HepG2 (cell line): ENCODE measurements around the gene JMJD1C. TPM values are rescaled to one million over a fixed set of nuclear protein-coding genes. Genes with fewer than 3 reads are reported as not detected.

Source experiments
- ATAC-seq: fragments of 200-7000 bp; cut with Tn5 transposase; 3 replicates; pipeline ENCODE4 v1.9.1; 2020; ENCODE audit warnings: mild to moderate bottlenecking, moderate library complexity
- BruUV-seq: library from RNA; stranded (reverse); fragments of 400-500 nt; replicated peaks from 2 replicates; lab custom pipeline; 2021; lab: Mats Ljungman, UMichigan
- CTCF ChIA-PET: fragments of 300-600 bp; formaldehyde crosslinking; extraction: SDS; loops from one replicate; lab custom pipeline; 2021; ENCODE audit warnings: low total read pairs, inconsistent platforms, low intra/inter-chr PET ratio; lab: Yijun Ruan, JAX
- POLR2A ChIA-PET: fragments of 350-600 bp; sonication (Branson Sonifier 250); formaldehyde crosslinking; loops from one replicate; lab custom pipeline; 2020; ENCODE audit warnings: antibody characterized with exemption, inconsistent platforms; lab: Yijun Ruan, JAX
- DNase-seq: peaks from one replicate; pipeline ENCODE4 v3.0.0-alpha.2; 2015; ENCODE audit warnings: low spot score
- FAIRE-seq: peaks from 3 replicates; lab custom pipeline; 2011; peaks lifted over from hg19 to GRCh38; lab: Jason Lieb, UNC
- H2AFZ ChIP-seq: one replicate; pipeline ENCODE4 v1.6.1; 2011; ENCODE audit warnings: low read length, inconsistent platforms
- H3K27ac ChIP-seq: fragments of 300-600 bp; 3 replicates; pipeline ENCODE4 v1.8.0; 2011; ENCODE audit warnings: mixed run types, mild to moderate bottlenecking, mixed read lengths, low read length, inconsistent platforms; ENCODE audit not compliant: insufficient read depth; ENCODE audit errors: extremely low read length
- H3K27me3 ChIP-seq, 2 experiments: fragments of 200-600 bp in 1 of 2; 2 replicates in 1 of 2; 3 replicates in 1 of 2; pipeline versions ENCODE4 v1.6.0 to v1.8.0; 2011; ENCODE audit warnings: low read length in 2 of 2, mild to moderate bottlenecking in 2 of 2, moderate library complexity in 2 of 2, inconsistent platforms in 1 of 2; ENCODE audit not compliant: insufficient read depth in 2 of 2, control insufficient read depth in 1 of 2
- H3K36me3 ChIP-seq, 2 experiments: fragments of 200-600 bp in 1 of 2; replicated peaks in 1 of 2; 2 replicates in 1 of 2; 3 replicates in 1 of 2; pipeline versions ENCODE4 v1.5.1 to v1.8.0; 2011; ENCODE audit warnings: low read length in 2 of 2, inconsistent platforms in 1 of 2; ENCODE audit not compliant: insufficient read depth in 2 of 2, control insufficient read depth in 1 of 2
- H3K4me1 ChIP-seq: 2 replicates; pipeline ENCODE4 v1.5.1; 2012; ENCODE audit warnings: low read length, inconsistent platforms; ENCODE audit not compliant: insufficient read depth
- H3K4me2 ChIP-seq: 2 replicates; pipeline ENCODE4 v1.6.0; 2011; ENCODE audit warnings: low read depth, low read length, inconsistent platforms
- H3K4me3 ChIP-seq, 3 experiments: fragments of 200-600 bp in 1 of 3; sonication (generic), shearing (Covaris generic) in 1 of 3; replicated peaks in 1 of 3; 2 replicates each; pipeline ENCODE4 v1.5.1; 2011 to 2016; ENCODE audit warnings: low read length in 3 of 3, inconsistent platforms in 2 of 3, low read depth in 2 of 3, mild to moderate bottlenecking in 2 of 3, control low read depth in 1 of 3, mixed read lengths in 1 of 3; ENCODE audit not compliant: insufficient read depth in 1 of 3
- H3K79me2 ChIP-seq: one replicate; pipeline ENCODE4 v1.6.1; 2011; ENCODE audit warnings: low read length, inconsistent platforms; ENCODE audit not compliant: insufficient read depth
- H3K9ac ChIP-seq: 2 replicates; pipeline ENCODE4 v1.6.0; 2011; ENCODE audit warnings: mild to moderate bottlenecking, low read depth, low read length, inconsistent platforms; ENCODE audit not compliant: insufficient read depth
- H3K9me3 ChIP-seq: 2 replicates; pipeline ENCODE4 v1.5.1; 2012; ENCODE audit warnings: mild to moderate bottlenecking, low read length
- H4K20me1 ChIP-seq: 2 replicates; pipeline ENCODE4 v1.6.0; 2011; ENCODE audit warnings: inconsistent platforms, mild to moderate bottlenecking, low read length, moderate library complexity; ENCODE audit not compliant: insufficient read depth
- CAMTA2 ChIP-seq: sonication (generic); formaldehyde crosslinking; IDR thresholded peaks from 2 replicates; pipeline ENCODE4 v1.4.0; 2020; ENCODE audit warnings: mild to moderate bottlenecking, missing genetic modification reagents, borderline replicate concordance
- CEBPB ChIP-seq: IDR thresholded peaks from 2 replicates; pipeline ENCODE4 v1.6.1; 2011; ENCODE audit warnings: low read depth, low read length, improper control_type of control experiment, borderline replicate concordance
- FLYWCH1 ChIP-seq: sonication (generic); formaldehyde crosslinking; IDR thresholded peaks from 2 replicates; pipeline ENCODE4 v1.8.1; 2023; ENCODE audit warnings: mild to moderate bottlenecking, missing genetic modification reagents
- MAFF ChIP-seq: IDR thresholded peaks from 2 replicates; pipeline ENCODE4 v1.6.1; 2011; ENCODE audit warnings: low read depth, low read length, improper control_type of control experiment
- MAFK ChIP-seq, 2 experiments: IDR thresholded peaks in 1 of 2; conservative IDR thresholded peaks in 1 of 2; 2 replicates each; pipeline ENCODE4 v1.6.1; 2011; ENCODE audit warnings: improper control_type of control experiment in 2 of 2, low read length in 2 of 2
- PHB2 ChIP-seq: fragments of 450-650 bp; IDR thresholded peaks from 2 replicates; pipeline ENCODE4 v1.6.1; 2018; ENCODE audit not compliant: partially characterized antibody
- ZNF629 ChIP-seq: sonication (generic); formaldehyde crosslinking; conservative IDR thresholded peaks from 2 replicates; pipeline ENCODE4 v1.5.0; 2020; ENCODE audit warnings: missing genetic modification reagents
- WGBS: methylation state at CpG from one replicate; pipeline ENCODE4 v1.1.6; 2017; ENCODE audit warnings: low lambda C conversion rate; 5-methylcytosine and 5-hydroxymethylcytosine counted together
- in situ Hi-C: cut with HindIII; loops from 2 replicates; pipeline ENCODE4 v1.10.0; 2017; ENCODE audit warnings: low pct_unique_long_range_greater_than_20kb; ENCODE audit not compliant: extremely low pct_ligation_motif_present
- intact Hi-C: fragments of 100-400 bp; cut with micrococcal nuclease; formaldehyde crosslinking; loops from one replicate; pipeline ENCODE4 v1.10.0; 2022; ENCODE audit not compliant: unreplicated experiment
- polyA plus RNA-seq, 8 experiments: library from polyadenylated mRNA; depleted of rRNA in 3 of 8; stranded (reverse) in 7 of 8; unstranded in 1 of 8; fragments of >200 nt; fragmentation: Illumina TruSeq in 4 of 8; extraction: Trizol in 4 of 8; gene quantifications; 2 replicates each; pipeline versions ENCODE4 v1.2.1 to v1.2.3, GENCODE V29; 2011 to 2016; ENCODE audit warnings: low read depth in 4 of 8, missing spikeins in 1 of 8, mixed read lengths in 1 of 8; ENCODE audit not compliant: insufficient read depth in 1 of 8
- total RNA-seq, 5 experiments: library from RNA; depleted of rRNA; stranded (reverse); fragments of >200 nt; fragmentation: Illumina TruSeq; extraction: Trizol; gene quantifications; 2 replicates each; pipeline ENCODE4 v1.2.3, GENCODE V29; 2016; ENCODE audit warnings: low read depth in 1 of 5

The JMJD1C gene
- total and polyA plus RNA-seq, 2 of the 13 experiments (the other 11 are each of a cell fraction or from before 2014, with no cell fraction given): 42.3 to 42.7 TPM

DNA sequence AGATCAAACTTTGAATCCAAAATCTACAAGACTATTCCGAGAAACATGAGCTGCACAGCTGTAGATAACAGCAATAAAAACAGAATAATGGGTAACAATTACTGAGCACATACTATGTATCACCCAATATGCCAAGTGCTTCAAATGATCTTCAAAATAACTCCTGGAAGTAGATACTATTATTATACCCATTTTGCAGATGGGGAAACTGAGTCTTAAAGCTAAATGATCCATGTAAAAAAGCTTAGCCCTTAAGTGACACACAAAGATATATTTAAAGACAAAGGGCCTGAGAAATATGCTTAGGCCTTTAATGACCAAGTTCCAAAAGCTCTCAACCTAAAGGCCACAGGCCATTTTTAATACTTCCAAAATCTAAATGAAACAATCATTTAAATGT is 37.1 kb upstream of the JMJD1C start:
- no peak overlapping the region for H3K4me2 ChIP-seq
- H3K9ac ChIP-seq: no peak overlapping the region
- TF ChIP-seq ZNF629 (CRISPR knock-in tag) (peak; percentile 84), FLYWCH1 (no peak)
- POLR2A ChIA-PET: interaction anchor here (1.2 kb wide), 1 partner anchor 19 kb away, joined by 4 read pairs; the partner anchor contains the start of gene REEP3
- FAIRE-seq (no peak), ATAC-seq (no peak), DNase-seq (no peak)
- H3K4me1 ChIP-seq: peaks cover 53% of the 10 kb centered on the region
- BruUV-seq: no TSS peak
- H3K36me3 ChIP-seq: no peaks in the 10 kb centered on the region
- no peak overlapping the region for H3K27ac ChIP-seq
- no peaks in the 10 kb centered on the region for H3K27me3 ChIP-seq
- whole genome bisulfite sequencing: 100% methylated on average over 1 of the region's 1 CpG
- in situ Hi-C loops (no loop called here), intact Hi-C loops (no loop called here)
- H4K20me1 ChIP-seq: peaks cover 15% of the 10 kb centered on the region
- CTCF ChIA-PET: no interaction called here
- H3K79me2 ChIP-seq: peaks cover 88% of the 10 kb centered on the region
- no peak overlapping the region for H3K4me3 ChIP-seq
- H2AFZ ChIP-seq: no peak overlapping the region
- no peaks in the 10 kb centered on the region for H3K9me3 ChIP-seq

DNA sequence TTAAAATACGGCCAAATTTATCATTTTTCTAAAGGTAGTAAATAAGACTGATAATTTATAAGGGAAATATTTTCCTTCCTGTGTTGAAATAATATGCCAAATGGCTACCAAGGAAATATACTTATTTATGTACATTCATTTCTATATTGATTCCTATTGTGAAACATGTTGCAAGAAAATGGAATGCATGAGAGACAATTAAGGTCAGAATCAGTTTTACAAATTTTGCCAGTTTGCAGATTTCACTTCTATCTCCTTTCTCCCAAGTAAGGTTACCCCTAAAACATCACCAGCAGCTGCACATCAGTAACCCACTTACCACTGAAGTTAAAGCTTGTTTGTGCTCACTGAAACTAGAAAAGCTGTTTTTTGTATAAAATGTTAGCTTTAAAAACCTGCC is 36.2 kb upstream of the JMJD1C start:
- peaks cover 15% of the 10 kb centered on the region for H4K20me1 ChIP-seq
- no peaks in the 10 kb centered on the region for H3K27me3 ChIP-seq
- in situ Hi-C loops: no loop called here
- CTCF ChIA-PET: no interaction called here
- H3K9me3 ChIP-seq: no peaks in the 10 kb centered on the region
- no peaks in the 10 kb centered on the region for H3K36me3 ChIP-seq
- TF ChIP-seq PHB2 (no peak), MAFK (conservative IDR thresholded peaks at IDR 0.05 in 1 of 2, IDR thresholded peaks at IDR 0.05 in 1 of 2; ENCODE audit: low read length in 2 of 2) (peak; percentile 48 to 57), CEBPB (peak; percentile 50; the same call in 1 of the 2 replicates), CAMTA2 (CRISPR knock-in tag) (no peak), MAFF (peak; percentile 29; the same call in 1 of the 2 replicates)
- H3K79me2 ChIP-seq: peaks cover 89% of the 10 kb centered on the region
- H3K27ac ChIP-seq: no peak overlapping the region
- H3K4me1 ChIP-seq: peaks cover 51% of the 10 kb centered on the region
- H3K4me3 ChIP-seq: no peak overlapping the region
- DNase-seq (no peak), FAIRE-seq (no peak), ATAC-seq (no peak)
- no TSS peak for BruUV-seq
- POLR2A ChIA-PET: interaction anchor here (1.2 kb wide), 1 partner anchor 20 kb away, joined by 4 read pairs; the partner anchor contains the start of gene REEP3
- no peak overlapping the region for H2AFZ ChIP-seq
- WGBS: 98% methylated on average over 1 of the region's 1 CpG
- H3K4me2 ChIP-seq: no peak overlapping the region
- intact Hi-C loops: no loop called here
- H3K9ac ChIP-seq: no peak overlapping the region
